OCI-LY3 (cell line): Measurements from ENCODE around the gene SART1.
"Not testable (repeated sequence)": the region's sequence is repeated elsewhere in the genome, so short reads cannot be mapped to it uniquely, and the experiment has no call there.

Experiments
- H2AFZ ChIP-seq: fragments of 200-600, 300-600 bp; shearing (Covaris generic); 2 replicates; pipeline ENCODE4 v1.6.0; 2014; ENCODE audit warnings: antibody characterized with exemption, low read depth, low read length
- H3K27ac ChIP-seq: fragments of 200-600, 300-600 bp; sonication (generic); 2 replicates; pipeline ENCODE4 v1.5.1; 2014; ENCODE audit warnings: mild to moderate bottlenecking, low read length, moderate library complexity, mixed read lengths
- H3K27me3 ChIP-seq: fragments of 200-600, 300-600 bp; sonication (generic); 2 replicates; pipeline ENCODE4 v1.6.1; 2014; ENCODE audit warnings: low read depth, low read length, mixed read lengths
- H3K36me3 ChIP-seq: fragments of 200-600, 300-600 bp; sonication (generic); replicated peaks from 2 replicates; pipeline ENCODE3; 2014; ENCODE audit warnings: low read depth, low read length, mixed read lengths
- H3K4me1 ChIP-seq: fragments of 300-600, 200-600 bp; sonication (generic); 2 replicates; pipeline ENCODE4 v1.6.1; 2014; ENCODE audit warnings: low read length, mixed read lengths
- H3K4me2 ChIP-seq: fragments of 200-600, 300-600 bp; sonication (generic); 2 replicates; pipeline ENCODE4 v1.6.1; 2014; ENCODE audit warnings: low read length, mixed read lengths
- H3K4me3 ChIP-seq: fragments of 300-600, 200-600 bp; sonication (generic); 2 replicates; pipeline ENCODE4 v1.5.1; 2014; ENCODE audit warnings: antibody characterized with exemption, mild to moderate bottlenecking, low read length, moderate library complexity
- H3K79me2 ChIP-seq: fragments of 300-600, 200-600 bp; shearing (Covaris generic); 2 replicates; pipeline ENCODE4 v1.6.1; 2014; ENCODE audit warnings: mild to moderate bottlenecking, low read length, mixed read lengths
- H3K9ac ChIP-seq: fragments of 300-600, 200-600 bp; shearing (Covaris generic); 2 replicates; pipeline ENCODE4 v1.6.0; 2014; ENCODE audit warnings: mild to moderate bottlenecking, low read length, moderate library complexity
- H3K9me3 ChIP-seq: fragments of 200-600, 300-600 bp; shearing (Covaris generic); 2 replicates; pipeline ENCODE4 v1.6.1; 2014; ENCODE audit warnings: low read length, mixed read lengths; ENCODE audit not compliant: insufficient read depth
- H4K20me1 ChIP-seq: fragments of 200-600, 300-600 bp; sonication (generic); 2 replicates; pipeline ENCODE4 v1.6.1; 2016; ENCODE audit warnings: low read length, mixed read lengths; ENCODE audit not compliant: insufficient read depth
- CTCF ChIP-seq: fragments of 200-600, 300-600 bp; sonication (generic); IDR thresholded peaks from 2 replicates; pipeline ENCODE4 v1.5.1; 2014; ENCODE audit warnings: antibody characterized with exemption, low read length, low read depth
- EZH2phosphoT487 ChIP-seq: fragments of 200-600 bp; shearing (Covaris generic); IDR thresholded peaks from 2 replicates; pipeline ENCODE4 v1.6.1; 2018; ENCODE audit warnings: antibody characterized with exemption, mixed run types, low read depth

The SART1 gene

GRCh38 chr11:66006891-66007176 is 45.3 kb downstream of the SART1 start:
- H2AFZ ChIP-seq = no peak overlapping the region
- H3K4me3 ChIP-seq = no peak overlapping the region
- H3K4me2 ChIP-seq = no peak overlapping the region
- H3K27ac ChIP-seq = no peak overlapping the region
- no peaks in the 10 kb centered on the region for H4K20me1 ChIP-seq
- peaks cover 19% of the 10 kb centered on the region for H3K36me3 ChIP-seq
- H3K9me3 ChIP-seq = no peaks in the 10 kb centered on the region
- no peaks in the 10 kb centered on the region for H3K27me3 ChIP-seq
- H3K4me1 ChIP-seq = peaks cover 6% of the 10 kb centered on the region
- no peak overlapping the region for H3K9ac ChIP-seq
- TF ChIP-seq CTCF = no peak
- no peak for TF ChIP-seq EZH2phosphoT487
- peaks cover 21% of the 10 kb centered on the region for H3K79me2 ChIP-seq

- Histone ChIP-seq H3K4me2 (no peak overlapping the region), H3K9me3 (no peaks in the 10 kb centered on the region), H3K4me1 (peaks cover 6% of the 10 kb centered on the region), H3K79me2 (peaks cover 19% of the 10 kb centered on the region), H4K20me1 (no peaks in the 10 kb centered on the region), H3K36me3 (peaks cover 19% of the 10 kb centered on the region), H3K9ac (no peak overlapping the region), H3K27me3 (no peaks in the 10 kb centered on the region), H2AFZ (no peak overlapping the region), H3K4me3 (no peak overlapping the region), H3K27ac (no peak overlapping the region)
- TF ChIP-seq CTCF (no peak), EZH2phosphoT487 (no peak)
Observed at GRCh38 chr11:66007201-66007634, 45.7 kb downstream of the SART1 start.

- TF ChIP-seq EZH2phosphoT487 (no peak), CTCF (no peak)
- H3K27me3 ChIP-seq = no peaks in the 10 kb centered on the region
- H3K27ac ChIP-seq = no peak overlapping the region
Observed at GRCh38 chr11:66008095-66008467, 46.5 kb downstream of the SART1 start.

GRCh38 chr11:66008468-66009101 is 47.1 kb downstream of the SART1 start:
- Histone ChIP-seq H3K27ac (no peak overlapping the region), H3K4me3 (no peak overlapping the region), H3K36me3 (peaks cover 19% of the 10 kb centered on the region), H2AFZ (no peak overlapping the region), H3K79me2 (peaks cover 9% of the 10 kb centered on the region), H3K27me3 (no peaks in the 10 kb centered on the region), H3K4me1 (0 out of 2 replicates have a peak, but pooled peaks cover under 1% of the 10 kb centered on the region), H3K4me2 (no peak overlapping the region), H3K9me3 (no peaks in the 10 kb centered on the region), H4K20me1 (no peaks in the 10 kb centered on the region), H3K9ac (no peak overlapping the region)
- TF ChIP-seq EZH2phosphoT487 (no peak), CTCF (no peak)

More at GRCh38 chr11:66008095-66008467, 46.5 kb downstream of the SART1 start:
- Histone ChIP-seq H3K36me3 (peaks cover 19% of the 10 kb centered on the region), H2AFZ (no peak overlapping the region), H3K4me3 (no peak overlapping the region), H3K4me1 (peaks cover 5% of the 10 kb centered on the region), H3K4me2 (no peak overlapping the region), H3K79me2 (peaks cover 14% of the 10 kb centered on the region), H3K9ac (no peak overlapping the region), H3K9me3 (no peaks in the 10 kb centered on the region), H4K20me1 (no peaks in the 10 kb centered on the region)

GRCh38 chr11:66010036-66010435 is 48.5 kb downstream of the SART1 start:
- H3K4me1 ChIP-seq, H3K9me3 ChIP-seq, H3K4me3 ChIP-seq, H3K27me3 ChIP-seq, H3K79me2 ChIP-seq, H3K27ac ChIP-seq, H3K4me2 ChIP-seq, H3K9ac ChIP-seq, H3K36me3 ChIP-seq, H4K20me1 ChIP-seq, H2AFZ ChIP-seq: not testable (repeated sequence)
